ENCODE measurements around the gene SFTA2.
A peak's percentile ranks its signal among the peaks of the same experiment; 100 is the strongest.

The SFTA2 gene

DNA sequence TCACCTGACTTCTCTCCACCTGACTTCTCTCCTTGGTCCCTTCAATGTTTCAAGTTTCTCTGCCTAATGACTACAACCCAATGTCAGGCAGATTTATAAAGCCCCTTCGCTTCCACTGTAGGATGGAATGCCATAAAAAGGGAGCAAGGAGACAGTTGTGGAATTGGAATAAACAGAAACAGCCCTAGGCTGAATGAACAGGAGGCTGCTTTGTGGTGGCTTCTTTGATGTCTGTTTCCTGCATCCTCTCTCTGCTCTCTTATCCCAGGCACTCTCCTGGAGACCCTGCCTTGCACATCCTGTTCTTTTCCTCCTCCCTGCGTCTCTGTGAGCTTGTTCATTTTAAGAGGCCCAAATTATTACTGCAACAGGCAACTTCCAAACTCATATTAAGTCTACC is 25.7 kb upstream of the SFTA2 start:
- no peak overlapping the region for H3K4me3 ChIP-seq (ENCODE audit: low read depth, low read length)
- TF ChIP-seq, protein P1, sequence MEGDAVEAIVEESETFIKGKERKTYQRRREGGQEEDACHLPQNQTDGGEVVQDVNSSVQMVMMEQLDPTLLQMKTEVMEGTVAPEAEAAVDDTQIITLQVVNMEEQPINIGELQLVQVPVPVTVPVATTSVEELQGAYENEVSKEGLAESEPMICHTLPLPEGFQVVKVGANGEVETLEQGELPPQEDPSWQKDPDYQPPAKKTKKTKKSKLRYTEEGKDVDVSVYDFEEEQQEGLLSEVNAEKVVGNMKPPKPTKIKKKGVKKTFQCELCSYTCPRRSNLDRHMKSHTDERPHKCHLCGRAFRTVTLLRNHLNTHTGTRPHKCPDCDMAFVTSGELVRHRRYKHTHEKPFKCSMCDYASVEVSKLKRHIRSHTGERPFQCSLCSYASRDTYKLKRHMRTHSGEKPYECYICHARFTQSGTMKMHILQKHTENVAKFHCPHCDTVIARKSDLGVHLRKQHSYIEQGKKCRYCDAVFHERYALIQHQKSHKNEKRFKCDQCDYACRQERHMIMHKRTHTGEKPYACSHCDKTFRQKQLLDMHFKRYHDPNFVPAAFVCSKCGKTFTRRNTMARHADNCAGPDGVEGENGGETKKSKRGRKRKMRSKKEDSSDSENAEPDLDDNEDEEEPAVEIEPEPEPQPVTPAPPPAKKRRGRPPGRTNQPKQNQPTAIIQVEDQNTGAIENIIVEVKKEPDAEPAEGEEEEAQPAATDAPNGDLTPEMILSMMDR (IDR thresholded peaks at IDR 0.05; ENCODE audit: low read depth, low read length), result no peak
- in situ Hi-C loops (cut with HindIII; ENCODE audit: low sequenced_read_pairs), result no loop called here
- no peak for DNase-seq (ENCODE audit: low read depth, low spot score)

DNA sequence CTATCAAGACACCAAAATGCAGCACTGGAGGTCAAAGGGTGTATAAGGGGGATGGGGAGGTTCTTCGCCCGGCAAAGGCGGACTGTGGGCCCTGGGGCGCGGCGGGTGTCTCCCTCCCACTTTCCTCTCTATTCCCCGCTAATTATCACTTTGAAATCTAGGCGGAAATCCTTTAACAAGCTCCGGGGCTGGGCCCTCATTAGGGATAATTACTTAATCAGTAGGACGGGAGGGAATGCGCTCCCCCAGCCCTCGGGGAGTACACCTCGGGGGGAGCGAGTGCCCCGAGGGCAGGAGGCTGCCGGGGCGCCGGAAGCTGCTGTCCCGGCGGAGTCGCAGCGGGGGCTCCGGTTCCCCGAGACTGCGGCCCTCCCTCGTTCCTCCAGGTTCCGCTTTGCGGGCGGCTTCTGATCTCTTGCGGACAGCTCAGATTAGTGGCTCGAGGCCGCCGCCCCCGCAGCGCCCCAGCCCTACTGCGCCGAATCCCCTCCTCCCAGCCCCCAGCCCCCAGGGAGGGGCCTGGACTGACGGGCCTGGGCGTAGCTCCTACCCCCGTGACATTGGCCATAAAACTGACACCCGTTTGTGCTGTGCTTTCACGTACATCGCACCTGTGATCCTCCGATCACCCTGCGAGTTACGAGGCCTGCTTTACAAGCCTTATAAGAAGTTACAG is 23.5 kb upstream of the SFTA2 start:
- TF ChIP-seq, protein P1 (IDR thresholded peaks at IDR 0.05; ENCODE audit: low read depth, low read length), result no peak
- peak overlapping the region; percentile 17 for H3K4me3 ChIP-seq (ENCODE audit: low read depth, low read length)
- in situ Hi-C loops (cut with HindIII; ENCODE audit: low sequenced_read_pairs), result no loop called here
- DNase-seq (ENCODE audit: low read depth, low spot score), result peak; percentile 12

DNA sequence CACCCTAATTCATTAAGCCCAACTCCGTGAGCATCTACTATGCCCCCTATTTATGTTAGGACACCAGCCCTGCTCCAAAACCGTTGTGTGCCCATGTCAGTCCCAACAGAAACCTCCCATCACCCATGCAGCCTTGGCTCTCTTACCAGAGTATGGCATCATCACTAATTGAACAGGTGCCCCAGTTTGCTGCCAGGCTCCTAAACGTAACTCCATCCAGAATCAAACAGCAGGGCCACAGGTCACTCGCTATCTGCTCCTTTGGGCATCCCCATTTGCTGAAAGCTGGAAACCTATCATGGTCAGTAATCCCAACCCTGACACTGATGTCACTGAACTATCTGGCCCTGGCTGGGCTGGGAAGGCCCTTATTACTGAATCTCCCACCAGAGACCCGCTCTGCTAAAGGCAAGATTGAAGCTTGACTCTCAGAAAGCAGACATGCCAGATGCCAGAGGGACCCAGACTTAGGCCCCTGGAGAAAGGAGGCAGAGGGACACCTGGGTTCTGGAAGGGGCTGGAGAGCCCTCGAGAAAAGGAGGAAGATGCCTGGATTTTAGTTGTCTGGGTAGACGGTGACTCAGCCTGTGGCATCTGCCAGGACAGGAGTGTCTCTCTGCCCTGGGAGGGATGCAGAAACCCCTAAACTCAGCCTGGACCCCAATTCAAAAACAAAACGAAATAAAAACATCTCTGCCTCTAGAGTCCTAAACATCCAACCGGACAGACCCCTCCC is 22.8 kb upstream of the SFTA2 start:
- TF ChIP-seq, protein P1 (IDR thresholded peaks at IDR 0.05; ENCODE audit: low read depth, low read length), result no peak
- in situ Hi-C loops (cut with HindIII; ENCODE audit: low sequenced_read_pairs), result no loop called here
- peak overlapping the region; percentile 17 for H3K4me3 ChIP-seq (ENCODE audit: low read depth, low read length)
- no peak for DNase-seq (ENCODE audit: low read depth, low spot score)

DNA sequence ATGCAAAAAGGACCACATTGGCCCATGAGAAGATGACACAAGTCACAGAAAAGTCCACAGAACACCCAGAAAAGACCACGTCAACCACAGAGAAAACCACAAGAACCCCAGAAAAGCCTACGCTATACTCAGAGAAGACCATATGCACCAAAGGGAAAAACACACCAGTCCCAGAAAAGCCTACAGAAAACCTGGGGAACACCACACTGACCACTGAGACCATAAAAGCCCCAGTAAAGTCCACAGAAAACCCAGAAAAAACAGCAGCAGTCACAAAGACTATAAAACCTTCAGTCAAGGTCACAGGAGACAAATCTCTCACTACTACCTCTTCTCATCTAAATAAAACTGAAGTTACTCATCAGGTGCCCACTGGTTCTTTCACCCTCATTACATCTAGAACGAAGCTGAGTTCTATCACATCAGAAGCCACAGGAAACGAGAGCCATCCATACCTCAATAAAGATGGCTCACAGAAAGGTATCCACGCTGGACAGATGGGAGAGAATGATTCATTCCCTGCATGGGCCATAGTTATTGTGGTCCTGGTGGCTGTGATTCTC is 20.0 kb upstream of the SFTA2 start:
- no peak for DNase-seq (ENCODE audit: low read depth, low spot score)
- no peak overlapping the region for H3K4me3 ChIP-seq (ENCODE audit: low read depth, low read length)
- TF ChIP-seq, protein P1 (IDR thresholded peaks at IDR 0.05; ENCODE audit: low read depth, low read length), result no peak
- in situ Hi-C loops (cut with HindIII; ENCODE audit: low sequenced_read_pairs), result no loop called here

DNA sequence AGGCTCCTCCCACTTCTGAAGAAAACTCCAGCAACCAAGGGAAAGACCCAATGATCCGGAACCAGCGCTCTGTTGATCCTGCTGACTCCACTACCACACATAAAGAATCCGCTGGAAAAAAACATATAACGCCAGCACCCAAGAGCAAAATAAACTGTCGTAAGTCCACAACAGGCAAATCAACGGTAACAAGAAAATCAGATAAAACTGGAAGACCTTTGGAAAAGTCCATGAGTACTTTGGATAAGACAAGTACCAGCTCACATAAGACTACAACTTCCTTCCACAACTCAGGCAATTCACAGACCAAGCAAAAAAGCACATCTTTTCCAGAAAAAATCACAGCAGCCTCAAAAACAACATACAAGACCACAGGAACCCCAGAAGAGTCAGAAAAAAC is 16.8 kb upstream of the SFTA2 start:
- TF ChIP-seq, protein P1 (IDR thresholded peaks at IDR 0.05; ENCODE audit: low read depth, low read length), result no peak
- no peak overlapping the region for H3K4me3 ChIP-seq (ENCODE audit: low read depth, low read length)
- no peak for DNase-seq (ENCODE audit: low read depth, low spot score)
- in situ Hi-C loops (cut with HindIII; ENCODE audit: low sequenced_read_pairs), result no loop called here

DNA sequence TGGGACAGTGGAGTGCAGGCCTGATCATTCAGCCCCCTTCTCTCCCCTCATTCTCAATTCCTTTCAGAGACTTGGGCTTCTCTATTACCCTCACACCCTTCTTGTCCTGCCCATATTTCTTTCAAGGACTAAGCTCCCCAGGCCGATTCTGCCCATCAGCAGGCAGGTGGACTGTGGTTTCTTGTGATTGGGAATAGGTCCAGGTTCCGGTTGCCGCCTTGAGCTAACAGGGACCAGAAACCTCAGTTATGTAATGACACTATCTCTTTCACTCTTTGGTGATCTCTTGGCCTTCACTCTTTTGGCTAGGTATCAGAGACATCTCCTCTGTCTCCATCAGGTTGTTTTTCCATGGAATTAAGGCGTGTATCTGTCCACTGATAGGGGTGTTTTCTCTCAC is 15.3 kb upstream of the SFTA2 start:
- H3K4me3 ChIP-seq (ENCODE audit: low read depth, low read length), result no peak overlapping the region
- TF ChIP-seq, protein P1 (IDR thresholded peaks at IDR 0.05; ENCODE audit: low read depth, low read length), result no peak
- in situ Hi-C loops (cut with HindIII; ENCODE audit: low sequenced_read_pairs), result no loop called here
- no peak for DNase-seq (ENCODE audit: low read depth, low spot score)

Data from astrocyte of the spinal cord (primary cell).